Ureter (tissue), 1 donor: ENCODE results near the gene LRRC32. TPM values are rescaled to one million over a fixed set of nuclear protein-coding genes. Genes with fewer than 3 reads are reported as not detected.
"Not testable (repeated sequence)": the region's sequence is repeated elsewhere in the genome, so short reads cannot be mapped to it uniquely, and the experiment has no call there.

ENCODE experiments used
- DNase-seq: peaks from one replicate; pipeline ENCODE4 v3.0.0-alpha.2; 2020; ENCODE audit warnings: low spot score
- total RNA-seq: library from RNA; stranded (reverse); gene quantifications from one replicate; pipeline ENCODE4 v1.2.4, GENCODE V29; 2023
- donor health status: DM: yes; HTN: yes; CAD: no.

The LRRC32 gene
- total RNA-seq, 1 donor from 2014 or later: 83.7 TPM

DNA sequence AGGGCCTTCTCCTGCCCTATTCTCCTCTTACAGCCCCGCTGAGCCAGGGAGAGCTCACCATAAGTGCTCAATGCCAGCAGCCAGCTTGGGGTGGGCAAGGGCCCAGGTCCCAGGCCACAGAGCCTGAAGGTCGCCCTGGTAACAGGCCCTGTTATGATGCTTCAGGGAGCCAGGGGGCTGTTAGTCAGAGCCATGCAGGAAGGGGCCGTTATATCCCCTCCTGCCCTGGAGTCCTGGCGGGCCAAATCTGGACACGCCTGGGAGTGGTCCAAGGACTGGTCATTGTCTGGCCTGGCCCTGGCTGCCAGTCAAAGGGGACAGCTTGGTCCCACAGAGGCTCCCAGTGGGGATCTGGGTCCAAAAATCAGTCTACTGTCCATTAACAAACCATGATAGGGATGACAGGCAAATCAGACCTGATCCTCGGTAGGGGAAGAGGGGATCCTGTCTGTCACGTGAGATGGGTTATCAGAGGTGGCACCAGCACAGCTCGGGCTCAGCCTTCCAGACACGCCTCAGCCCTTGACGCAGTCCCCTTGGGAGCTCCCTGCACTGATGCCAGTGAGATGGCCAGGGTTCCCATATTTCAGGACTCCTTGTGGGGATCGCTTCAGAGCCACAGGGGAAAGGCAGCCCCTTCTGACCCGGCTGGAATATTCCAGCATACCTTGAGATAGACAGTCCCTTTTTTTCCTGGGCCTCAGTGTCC lies 55.9 kb downstream of the LRRC32 start:
- no peak for DNase-seq

- DNase-seq: no peak
Observed at GRCh38 chr11:76613901-76614300, 56.6 kb downstream of the LRRC32 start.

GRCh38 chr11:76612226-76612625 lies 58.3 kb downstream of the LRRC32 start:
- DNase-seq: no peak

- peak; percentile 39 for DNase-seq
Observed at GRCh38 chr11:76610871-76611475, 59.6 kb downstream of the LRRC32 start.

DNA sequence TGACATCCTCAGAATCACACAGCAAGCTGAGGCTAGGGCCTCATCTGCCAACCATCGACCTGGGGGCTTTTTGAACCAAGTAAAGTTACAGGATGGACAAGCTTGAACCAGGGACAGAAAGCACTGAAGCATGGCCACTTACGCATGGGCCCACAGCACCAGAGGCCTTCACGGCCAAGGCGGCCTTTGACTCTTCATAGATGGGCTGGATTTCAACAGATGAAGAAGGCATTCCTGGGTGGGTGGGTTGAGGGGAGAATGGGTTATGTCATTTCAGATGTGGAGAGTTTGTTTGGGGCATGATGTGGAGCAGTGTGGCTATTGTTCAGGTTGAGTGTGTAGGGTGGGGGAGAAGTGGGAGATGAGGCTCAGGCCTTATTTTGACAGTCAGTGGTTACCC lies 60.2 kb downstream of the LRRC32 start:
- no peak for DNase-seq

GRCh38 chr11:76609736-76610370 lies 60.7 kb downstream of the LRRC32 start:
- DNase-seq: peak; percentile 12

DNA sequence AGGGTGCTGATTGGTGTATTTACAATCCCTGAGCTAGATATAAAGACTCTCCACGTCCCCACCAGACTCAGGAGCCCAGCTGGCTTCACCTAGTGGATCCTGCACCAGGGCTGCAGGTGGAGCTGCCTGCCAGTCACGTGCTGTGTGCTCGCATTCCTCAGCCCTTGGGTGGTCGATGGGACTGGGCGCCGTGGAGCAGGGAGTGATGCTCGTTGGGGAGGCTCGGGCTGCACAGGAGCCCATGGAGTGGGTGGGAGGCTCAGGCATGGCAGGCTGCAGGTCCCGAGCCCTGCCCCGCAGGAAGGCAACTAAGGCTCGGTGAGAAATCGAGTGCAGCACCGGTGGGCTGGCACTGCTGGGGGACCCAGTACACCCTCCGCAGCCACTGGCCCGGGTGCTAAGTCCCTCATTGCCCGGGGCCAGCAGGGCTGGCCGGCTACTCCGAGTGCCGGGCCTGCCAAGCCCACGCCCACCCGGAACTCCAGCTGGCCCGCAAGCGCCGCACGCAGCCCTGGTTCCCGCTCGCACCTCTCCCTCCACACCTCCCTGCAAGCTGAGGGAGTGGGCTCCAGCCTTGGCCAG lies 61.6 kb downstream of the LRRC32 start:
- peak; percentile 6 for DNase-seq

DNA sequence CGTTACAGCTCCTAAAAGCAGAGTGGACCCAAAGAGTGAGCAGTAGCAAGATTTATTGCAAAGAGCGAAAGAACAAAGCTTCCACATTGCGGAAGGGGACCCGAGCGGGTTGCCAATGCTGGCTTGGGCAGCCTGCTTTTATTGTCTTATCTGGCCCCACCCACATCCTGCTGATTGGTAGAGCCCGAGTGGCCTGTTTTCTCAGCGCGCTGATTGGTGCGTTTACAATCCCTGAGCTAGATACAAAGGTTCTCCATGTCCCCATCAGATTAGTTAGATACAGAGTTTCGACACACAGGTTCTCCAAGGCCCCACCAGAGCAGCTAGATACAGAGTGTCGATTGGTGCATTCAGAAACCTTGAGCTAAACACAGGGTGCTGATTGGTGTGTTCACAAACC lies 62.3 kb downstream of the LRRC32 start:
- not testable (repeated sequence) for DNase-seq

Other genes with a start within 250 kb of the LRRC32 start
- 26.9 TPM for gene EMSY, start 225.7 kb downstream of the LRRC32 start, total RNA-seq
- gene TSKU, start 112.6 kb upstream of the LRRC32 start, total RNA-seq: 79.5 TPM
- 33.4 TPM for gene ACER3, start 190.2 kb upstream of the LRRC32 start, total RNA-seq